T follicular helper cell (primary cell): ENCODE measurements around the gene LPIN1.
A peak's percentile ranks its signal among the peaks of the same experiment; 100 is the strongest.

Experiments used
- DNase-seq: peaks from one replicate; pipeline ENCODE4 v3.0.0-alpha.2; 2020; ENCODE audit warnings: low read depth

The LPIN1 gene

DNA sequence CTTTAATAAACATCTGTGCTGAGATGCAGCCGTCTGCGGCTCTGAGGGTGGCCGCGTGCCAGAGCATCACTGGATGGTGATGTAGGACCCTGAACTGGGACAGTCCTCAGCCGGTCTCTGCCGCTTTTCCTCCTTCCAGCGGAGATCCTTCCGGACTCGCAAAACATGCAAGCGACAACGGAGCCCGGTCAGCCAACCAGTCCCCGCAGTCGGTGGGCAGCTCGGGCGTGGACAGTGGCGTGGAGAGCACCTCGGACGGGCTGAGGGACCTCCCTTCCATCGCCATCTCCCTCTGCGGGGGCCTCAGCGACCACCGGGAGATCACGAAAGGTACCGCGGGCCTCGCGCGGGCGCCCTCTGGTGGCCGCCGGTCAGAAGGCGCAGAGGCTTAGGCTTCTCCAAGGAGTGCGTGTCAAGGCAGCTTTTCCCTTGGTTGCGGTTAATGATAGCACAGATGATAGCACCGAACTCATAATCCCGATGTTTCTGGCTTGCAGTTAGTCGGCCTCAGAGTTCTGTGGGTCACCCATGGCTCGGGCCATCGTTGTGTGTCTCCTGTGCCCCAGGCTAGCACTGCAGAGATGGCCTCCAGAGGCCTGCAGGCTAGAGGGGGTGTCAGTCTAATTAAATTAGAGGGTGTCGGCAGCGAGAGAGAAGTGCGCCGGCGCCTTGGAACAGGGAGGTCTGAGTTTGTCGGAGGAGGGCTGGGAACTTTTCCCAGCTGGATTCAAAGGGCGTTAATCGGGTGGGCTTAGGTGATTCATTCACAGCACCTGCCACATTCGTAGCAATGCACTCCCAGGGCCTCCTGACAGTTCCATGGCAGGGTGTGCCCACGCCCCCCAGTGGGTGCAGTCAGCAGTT is 38.5 kb downstream of the LPIN1 start:
- DNase-seq, result peak; percentile 11

DNA sequence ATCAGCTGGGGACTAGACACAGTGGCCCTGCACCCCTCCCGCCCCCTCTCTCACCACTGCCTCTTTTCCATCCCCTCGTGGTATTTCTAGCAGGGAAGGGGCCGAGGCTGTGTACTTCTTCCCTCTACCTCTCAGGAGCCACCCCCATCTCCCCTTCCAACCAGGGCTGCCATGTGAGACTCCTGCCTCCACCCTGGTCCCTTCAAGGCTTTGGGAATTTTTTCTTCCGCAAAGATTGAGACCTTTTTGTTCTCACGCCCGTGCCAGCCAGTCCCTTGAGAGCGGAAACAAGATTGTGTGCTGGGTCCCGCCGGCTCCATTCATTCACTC is 39.1 kb downstream of the LPIN1 start:
- DNase-seq, result no peak

DNA sequence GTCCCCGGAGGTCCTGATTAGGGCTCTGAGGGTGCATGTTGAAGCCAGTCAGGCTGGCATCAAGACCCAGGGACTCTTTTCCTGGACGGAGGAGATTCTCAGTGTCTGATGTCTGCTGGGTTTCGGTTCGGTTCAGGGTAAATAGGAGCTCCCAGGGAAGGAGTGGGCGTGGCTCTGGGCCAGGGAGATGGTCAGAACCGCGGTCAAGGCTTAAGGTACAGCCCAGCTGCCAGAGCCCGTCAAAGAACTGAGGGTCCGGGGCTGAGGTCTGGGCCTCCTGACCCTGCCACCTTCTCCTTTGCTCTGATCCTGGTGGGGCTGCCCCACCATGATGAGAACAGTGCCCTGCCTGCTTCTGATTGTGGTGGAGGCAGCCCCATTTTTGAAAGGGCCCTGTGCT is 39.8 kb downstream of the LPIN1 start:
- DNase-seq, result no peak

DNA sequence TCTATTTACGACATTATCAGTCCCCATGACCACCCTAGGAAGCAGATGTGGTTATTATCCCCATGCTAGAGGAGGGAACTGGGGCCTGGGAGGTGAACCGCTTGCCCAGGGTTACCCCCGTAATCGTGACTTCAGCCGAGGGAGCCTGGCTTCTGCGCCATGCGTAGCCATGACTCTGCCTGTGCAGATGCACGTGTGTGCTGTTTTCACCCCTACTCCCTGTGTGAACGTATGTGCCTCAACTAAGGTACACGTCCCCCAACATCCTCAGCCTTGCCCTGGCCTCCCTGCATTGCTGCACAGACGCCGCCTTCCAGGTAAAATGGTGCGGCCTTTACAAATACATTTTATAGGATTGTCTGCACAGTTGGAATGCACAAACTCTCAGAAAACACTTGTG is 40.2 kb downstream of the LPIN1 start:
- DNase-seq, result no peak

DNA sequence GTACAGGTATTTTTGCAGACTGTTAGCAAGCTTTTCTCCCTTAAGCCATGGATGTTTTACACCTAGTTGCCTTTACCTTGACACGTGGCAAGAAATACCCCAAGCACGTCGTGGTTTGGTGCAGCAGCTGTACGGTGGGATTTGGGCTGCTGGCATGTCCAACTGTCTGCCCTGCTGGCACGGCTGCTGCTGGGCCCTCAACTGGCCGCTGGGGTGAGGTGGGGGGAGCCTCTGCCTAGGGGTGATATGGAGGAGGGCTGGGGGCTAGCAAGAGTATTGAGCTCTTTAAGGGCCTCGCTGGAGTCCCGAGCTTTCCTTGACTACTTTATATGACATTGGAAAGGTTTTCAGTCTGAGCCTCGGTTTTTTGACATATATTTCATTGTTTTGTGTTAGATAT is 41.6 kb downstream of the LPIN1 start:
- DNase-seq, result no peak

DNA sequence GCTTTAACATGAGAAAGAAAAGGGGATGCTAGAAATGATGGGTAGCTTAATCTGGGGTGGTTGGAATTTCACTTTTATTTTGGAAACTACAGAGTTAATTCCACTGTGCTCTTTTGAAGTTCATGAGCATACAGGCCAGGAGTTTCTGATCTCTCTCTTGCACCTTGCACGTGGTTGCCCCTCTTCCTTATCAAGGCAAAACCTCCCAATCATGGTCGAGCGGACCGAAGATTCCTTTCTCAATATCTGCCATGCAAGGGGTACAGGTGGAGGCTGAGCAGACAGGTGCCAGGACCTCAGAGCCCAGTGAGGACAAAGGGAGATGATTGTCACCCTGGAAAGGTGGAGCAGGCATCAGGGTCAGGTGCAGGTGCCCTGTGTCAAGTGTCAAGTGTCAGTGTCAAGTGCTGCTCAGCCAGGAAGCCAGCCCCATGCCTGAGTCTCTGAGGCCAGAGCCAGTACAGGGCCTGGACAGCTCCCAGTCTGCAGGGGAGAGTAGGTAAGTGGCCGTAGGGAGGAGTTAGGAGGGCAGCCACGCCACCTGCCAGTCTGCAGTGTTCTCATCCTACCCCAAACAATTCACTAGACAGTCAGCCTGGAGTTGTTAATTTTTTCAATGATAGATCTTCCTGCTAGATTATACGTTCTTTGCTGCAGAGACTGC is 42.2 kb downstream of the LPIN1 start:
- DNase-seq, result no peak

DNA sequence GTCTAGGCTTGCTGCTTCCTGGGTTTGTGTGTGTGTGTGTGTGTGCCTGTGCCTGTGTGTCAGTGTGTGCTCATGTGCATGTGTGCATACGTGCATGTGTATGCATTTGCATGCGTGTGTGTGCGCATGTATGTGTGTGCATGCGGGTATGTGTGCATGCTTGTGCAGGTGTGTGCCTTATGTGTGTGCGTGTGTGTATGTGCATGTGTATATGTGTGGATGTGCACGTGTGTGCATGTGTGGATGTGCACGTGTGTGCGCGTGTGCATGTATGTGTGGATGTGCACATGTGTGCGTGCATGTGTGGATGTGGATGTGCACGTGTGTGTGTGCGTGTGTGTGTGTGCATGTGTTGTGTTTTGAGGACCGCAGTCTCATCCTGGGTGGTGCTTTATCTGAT is 42.8 kb downstream of the LPIN1 start:
- DNase-seq, result no peak

DNA sequence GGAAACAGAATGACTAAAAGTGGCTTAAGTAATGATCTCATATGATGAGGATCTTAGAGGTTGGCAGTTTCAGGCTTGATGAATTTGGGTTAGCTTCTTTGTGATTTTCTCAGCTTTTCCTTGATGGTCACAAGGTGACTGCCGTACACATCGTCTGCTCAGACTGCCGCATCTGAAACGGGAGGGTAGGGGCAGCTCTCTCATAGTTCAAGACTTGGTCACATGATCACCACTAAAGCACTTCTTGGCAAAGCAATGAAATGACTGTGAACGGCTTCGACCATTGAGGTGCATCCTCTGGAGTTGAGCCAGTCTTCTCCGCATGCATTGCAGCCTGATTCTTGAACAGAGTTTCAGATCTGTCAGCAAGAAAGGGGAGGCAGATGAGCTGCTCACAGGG is 43.8 kb downstream of the LPIN1 start:
- DNase-seq, result no peak

DNA sequence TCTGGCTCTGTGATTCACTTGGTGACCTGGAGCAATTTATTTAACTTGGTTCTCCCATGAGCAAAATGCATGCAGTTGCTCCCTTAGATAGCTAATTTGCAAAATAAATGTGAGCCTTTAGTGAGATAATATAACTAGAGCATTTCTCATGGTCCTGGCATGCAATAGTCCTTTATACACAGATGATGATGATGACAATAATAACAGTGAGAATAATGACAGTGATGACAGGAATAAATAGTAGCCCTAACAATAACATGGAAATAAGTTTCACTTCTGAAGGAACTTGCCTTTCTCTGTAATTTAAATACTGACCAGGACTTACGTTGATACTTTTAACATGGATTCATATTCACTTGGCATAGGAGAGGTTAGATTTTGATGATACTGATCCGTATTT is 49.2 kb downstream of the LPIN1 start:
- no peak for DNase-seq

DNA sequence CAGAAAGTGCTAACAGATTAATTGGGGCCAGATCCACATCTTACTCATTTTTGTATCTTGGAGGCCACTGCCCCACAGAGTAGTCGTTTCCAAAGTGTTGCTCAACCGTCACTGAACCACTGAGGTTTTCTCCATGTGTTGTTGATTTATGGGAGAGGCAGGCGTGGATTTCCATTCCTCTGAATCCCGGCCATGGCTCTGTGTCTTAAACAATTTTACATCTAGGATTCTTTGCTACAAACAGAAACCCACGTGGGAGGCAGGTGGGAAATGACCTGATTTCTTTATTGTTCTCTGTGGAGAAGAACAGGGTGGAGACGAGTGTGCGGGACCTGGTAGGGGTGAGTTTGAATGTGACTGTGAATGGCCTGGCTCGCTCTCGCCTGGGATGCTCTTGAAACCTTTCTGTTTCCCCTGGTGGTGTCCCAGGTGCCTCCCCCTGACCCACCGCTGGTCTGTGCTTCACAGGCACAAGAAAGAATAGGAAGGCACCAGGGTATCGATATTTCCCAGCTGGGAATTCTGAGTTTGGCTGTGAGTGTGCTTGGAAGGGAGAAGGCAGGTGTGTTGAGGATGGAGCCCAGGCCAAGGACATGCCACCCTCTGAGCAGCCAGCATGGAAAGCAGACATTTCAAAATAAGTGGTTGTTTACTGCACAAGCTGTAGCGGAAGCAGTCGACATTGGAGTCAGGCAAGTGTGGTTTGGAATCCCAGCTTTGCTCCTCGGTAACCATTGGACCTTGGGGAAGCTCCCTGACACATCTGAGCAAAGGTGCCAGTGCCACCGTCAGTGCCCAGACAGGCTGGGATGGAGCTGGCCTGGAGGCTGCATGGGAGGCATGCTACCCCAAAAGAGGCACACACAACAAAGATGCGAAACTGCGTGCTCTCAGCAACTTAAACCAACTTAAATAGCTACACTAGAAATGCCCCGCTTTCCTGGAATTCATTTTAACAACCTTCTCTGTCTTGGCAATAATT is 50.0 kb downstream of the LPIN1 start:
- no peak for DNase-seq

DNA sequence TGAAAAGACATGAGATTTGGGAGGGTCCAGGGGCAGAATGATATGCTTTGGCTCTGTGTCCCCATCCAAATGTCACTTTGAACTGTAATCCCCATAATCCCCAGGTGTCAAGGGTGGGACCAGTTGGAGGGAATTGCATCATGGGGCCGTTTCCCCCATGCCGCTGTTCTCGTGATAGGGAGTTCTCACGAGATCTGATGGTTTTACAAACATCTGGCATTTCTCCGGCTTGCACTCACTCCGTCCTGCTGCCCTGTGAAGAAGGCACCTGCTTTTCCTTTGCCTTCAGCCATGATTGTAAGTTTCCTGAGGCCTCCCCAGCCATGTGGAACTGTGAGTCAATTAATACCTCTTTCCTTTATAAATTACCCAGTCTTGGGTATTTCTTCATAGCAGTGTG is 51.4 kb downstream of the LPIN1 start:
- DNase-seq, result no peak

DNA sequence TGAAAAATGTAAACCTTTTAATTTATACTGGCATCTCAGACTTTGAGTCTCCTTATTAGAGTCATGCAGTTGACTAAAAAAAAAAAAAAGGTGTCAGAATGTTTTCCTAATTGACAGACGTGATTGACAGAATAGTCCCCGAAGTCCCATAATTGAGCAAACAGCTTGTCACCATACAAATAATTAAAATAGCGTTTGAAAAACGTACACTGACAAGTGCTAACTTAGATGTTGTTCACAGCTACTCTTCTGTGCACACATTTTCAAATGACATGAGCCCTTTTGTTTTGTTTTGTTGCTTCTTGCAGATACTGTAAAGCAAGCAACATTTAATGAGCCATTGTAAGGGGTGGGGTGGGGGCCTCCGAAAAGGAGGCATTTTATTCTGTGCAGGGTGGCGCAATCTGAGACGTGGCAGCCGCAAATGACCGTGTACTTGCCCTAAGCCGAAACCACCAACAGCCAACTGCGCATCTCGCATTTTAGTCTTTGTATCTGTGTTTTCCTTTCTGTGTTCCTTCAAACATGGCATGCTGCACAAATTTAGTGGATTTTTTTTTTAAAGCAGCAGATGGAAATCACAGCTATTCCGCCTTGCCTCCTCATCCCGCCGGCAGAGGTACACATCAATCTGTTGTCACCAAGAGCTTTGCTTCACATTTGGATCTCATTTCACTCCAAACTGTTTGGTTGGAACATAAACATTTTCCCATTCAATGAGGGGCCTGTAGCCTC is 52.4 kb downstream of the LPIN1 start:
- no peak for DNase-seq

DNA sequence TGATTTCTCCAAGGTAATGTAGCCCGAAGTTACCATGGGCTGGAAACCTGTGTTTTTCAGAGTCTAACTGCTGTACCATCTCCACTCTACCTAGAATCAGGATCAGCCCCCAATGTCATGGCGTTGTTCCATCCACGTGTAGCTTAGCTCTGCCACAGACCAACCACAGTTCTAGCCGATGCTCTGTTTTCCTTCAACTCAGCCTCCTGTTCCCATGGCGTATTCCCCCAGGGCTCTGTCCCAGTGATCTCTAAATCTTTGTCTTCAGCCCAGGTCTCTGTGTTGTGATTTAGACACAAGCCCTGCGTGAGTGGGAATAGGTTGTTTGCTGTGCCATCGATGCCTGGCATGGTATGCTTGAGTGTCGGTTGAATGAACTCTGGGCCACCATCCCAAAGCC is 53.4 kb downstream of the LPIN1 start:
- no peak for DNase-seq

DNA sequence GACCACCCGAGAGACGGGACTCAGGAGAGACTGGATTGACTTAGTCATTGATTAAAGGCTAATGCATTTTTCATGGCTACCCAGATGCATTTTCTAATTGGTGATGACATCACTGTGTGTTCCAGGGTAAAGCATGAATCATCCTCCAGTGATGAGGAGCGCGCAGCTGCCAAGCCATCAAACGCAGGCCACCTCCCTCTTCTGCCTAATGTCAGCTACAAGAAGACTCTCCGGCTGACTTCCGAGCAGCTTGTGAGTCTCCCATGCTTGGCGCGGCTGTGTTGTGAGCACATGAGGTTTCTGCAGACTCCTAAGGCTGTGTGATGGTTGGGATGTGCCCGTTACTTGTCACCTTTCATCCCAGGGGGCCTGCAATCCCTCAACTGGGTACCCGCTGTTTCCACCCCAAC is 56.4 kb downstream of the LPIN1 start:
- DNase-seq, result no peak

DNA sequence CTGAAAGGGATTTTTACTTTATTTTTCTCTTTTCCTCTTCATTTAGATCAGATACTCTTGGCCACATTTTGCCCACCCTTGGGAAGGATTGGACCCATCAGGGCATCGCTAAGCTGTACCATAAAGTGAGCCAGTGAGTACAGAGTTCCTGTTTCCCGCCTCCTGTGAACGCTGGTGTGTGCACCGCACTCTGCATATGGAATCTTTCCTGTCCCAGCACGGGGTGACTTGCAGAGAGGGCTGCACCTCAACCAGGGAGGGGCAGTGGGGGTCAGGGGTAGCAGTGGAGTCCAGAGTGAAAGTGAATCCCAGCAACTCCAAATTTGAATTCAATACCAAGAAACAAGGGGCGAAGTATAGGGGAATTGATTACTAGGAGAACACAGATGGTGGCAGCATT is 58.6 kb downstream of the LPIN1 start:
- no peak for DNase-seq

DNA sequence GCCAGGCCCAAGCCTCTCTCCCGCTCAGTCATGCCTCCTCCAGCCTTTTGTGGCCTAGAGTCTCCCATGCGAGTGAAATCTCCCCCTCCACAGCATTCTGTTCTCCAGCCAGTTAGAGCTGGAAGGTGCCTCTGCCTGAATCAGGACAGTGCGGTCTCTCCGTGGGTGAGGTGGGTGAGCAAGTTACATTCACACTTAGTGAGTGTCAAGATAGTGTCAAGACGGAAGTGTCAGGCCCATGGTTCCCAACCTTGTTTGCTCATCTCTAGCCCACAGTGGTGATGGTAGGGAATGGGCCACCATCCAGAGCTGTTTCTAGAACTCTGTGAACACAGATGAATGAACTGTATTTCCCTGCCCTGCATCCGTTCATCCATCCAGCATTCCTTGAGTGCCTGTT is 59.5 kb downstream of the LPIN1 start:
- no peak for DNase-seq

DNA sequence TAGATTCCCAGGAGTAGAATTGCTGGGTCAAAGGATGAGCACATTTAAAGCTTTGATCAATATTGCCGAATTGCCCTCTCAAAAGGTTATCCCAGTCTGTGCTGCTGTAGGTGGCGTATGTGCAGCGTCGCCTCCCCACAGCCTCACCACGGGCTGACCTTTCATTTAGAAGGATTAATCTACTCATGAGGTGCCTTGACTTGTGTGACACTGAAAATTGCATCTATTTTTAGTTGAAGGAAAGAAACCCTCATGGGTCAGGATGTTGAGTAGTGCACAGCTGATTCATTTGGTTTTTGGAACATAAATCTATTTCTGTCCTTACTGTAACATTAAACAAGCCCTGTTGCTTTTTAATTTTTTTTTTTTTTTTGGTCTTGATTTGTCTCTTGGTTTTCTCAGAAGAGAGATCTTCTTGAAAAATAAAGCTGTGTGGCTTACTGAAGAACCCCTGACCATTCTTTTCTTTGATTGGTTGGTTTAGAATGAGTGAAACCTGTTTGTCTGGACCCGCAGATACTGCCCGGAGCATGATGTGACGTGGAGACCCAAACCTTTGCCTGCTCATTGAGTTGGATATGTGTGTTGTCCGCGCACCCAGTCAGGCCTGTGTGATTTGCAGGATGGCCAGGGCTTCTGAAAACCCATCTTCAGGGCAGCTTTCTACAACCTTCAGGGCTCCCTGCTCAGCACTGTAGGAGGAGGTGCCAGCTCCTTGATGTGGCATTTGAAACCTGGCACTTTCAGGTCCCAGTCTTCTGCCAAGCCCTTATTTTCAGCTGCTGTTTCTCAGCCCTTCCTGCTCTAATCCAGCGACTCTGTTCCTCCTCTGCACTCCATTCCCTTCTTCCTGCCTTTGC is 61.0 kb downstream of the LPIN1 start:
- no peak for DNase-seq

DNA sequence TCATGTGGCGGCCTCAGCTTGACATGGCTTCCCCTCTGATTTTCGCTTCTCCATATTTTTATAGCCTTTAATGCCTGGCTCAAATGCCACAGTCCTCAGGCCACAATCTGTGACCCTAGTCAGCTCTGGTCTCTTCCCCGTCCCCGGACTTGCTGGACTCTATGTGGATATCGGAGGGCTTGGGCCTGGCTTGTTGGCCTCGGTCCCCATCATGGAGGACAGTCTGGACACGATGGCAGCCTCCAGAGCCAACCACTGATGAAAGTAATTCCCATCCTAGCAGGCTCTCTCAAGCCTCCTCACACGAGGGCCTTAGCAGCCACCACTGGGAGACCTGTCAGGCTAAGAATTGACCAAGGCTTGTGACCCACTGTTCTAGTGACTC is 61.6 kb downstream of the LPIN1 start:
- DNase-seq, result no peak

DNA sequence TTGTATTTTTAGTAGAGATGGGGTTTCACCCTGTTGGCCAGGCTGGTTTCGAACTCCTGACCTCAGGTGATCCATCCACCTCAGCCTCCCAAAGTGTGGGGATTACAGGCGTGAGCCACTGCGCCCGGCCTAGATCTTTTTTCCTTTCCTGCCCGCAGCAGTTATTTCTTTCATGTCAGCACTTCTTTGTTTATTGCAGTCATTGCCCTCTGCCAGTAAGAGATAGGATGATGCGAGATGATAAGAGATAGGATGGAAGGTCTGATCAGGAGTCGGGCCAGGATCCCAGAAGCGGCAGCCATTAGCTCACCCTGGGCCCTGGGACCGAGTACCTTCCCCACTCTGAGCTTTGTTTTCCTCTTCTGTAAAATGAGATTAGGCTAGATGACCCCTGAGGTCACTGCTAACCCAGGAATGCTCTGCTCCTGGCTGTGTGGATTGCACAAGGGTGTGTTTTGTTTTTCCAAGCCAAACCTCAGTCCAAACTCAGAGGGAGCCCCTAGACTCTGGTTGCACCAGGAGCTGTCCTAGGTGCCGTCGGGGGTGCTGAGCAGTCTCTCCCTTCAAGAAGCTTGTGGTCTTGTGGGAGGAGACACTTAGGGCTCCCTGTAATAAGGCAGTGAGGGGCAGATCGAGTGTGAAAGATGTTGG is 63.3 kb downstream of the LPIN1 start:
- no peak for DNase-seq

DNA sequence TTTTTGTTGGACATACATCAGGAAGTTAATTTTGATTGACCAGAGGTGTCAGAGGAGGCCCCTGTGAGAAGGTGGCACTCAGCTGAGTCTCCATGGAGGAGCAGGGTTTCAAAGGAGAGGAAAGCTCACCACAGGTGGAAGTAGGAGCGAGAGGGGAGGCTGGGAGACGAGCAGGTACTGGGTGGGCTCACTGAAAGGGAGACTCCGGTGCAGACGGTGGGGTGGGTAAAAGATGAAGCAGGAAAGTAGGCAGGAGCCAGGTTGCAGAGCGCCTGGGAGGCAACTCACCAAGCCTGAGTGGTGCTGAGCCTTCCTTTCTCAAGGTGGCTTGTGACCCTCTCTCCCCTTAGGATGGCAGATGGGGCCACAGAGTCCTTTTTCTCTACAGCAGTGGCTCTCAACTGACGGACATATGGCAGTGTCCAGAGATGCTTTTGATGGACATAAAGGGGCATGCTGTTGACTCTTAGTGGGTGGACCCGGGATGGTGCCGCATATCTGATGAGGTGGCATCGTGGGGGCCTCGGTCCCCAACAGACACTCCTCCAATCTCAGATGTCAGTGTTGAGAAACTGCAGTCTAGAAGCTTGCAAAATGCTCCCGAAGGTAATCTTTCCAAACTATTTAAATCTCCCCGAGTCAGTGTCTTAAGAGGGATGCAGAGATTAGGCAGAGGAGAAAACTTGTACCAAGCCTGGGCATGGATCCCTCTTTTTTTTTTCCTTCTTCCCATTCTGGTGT is 64.0 kb downstream of the LPIN1 start:
- no peak for DNase-seq
